ENCODE data around the gene COLEC12. TPM values are rescaled to one million over a fixed set of nuclear protein-coding genes. Genes with fewer than 3 reads are reported as not detected.

Gene COLEC12
- total RNA-seq, 1 donor from 2014 or later = not detected

DNA sequence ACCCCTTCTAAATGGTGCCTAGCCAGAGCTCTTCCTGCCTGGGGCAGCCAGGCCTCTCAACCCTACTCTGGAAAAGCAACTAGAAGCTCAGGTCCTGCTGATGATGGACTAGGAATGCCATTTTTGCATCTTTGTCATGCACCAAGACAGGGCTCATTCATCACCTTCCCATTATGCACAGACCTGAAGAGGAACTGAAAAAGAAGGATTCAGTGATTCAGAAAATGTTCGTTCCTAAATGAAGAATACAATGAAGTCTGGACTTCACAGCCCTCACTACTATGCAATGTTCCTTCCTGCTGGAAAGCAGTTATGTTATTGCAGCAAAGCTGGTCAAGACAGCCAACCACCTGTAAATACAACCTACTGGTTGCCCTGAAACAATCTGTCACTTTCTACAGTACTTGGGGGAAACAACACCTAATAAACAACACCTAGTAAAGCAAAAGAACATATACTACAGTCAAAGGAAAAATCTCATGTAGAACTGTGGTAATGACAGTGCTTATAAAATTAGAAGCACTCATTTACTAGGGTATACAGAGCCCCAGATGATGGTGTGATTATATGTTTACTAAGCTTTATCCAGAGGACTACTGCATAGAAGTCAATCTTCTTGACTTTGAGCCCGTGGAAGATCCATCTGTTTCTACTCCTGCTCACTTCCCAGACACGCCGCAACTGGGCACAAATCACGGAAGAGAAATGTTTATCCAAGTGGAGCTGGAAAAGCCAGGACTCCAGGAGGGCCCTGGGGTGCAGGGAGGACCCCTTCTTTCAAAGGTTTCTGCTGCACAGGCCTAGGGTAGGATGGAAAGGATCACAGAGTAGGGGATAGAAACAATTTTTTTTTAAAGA, 129.5 kb downstream of the COLEC12 start:
- H3K27me3 Mint-ChIP-seq (ENCODE audit: insufficient read depth) = peaks cover 5% of the 10 kb centered on the region
- intact Hi-C loops (cut with micrococcal nuclease) = no loop called here
- no peaks in the 10 kb centered on the region for H3K9me3 Mint-ChIP-seq
- no peaks in the 10 kb centered on the region for H3K4me1 Mint-ChIP-seq (ENCODE audit: low read depth)
- H3K36me3 Mint-ChIP-seq (ENCODE audit: low read depth) = no peaks in the 10 kb centered on the region
- no peak overlapping the region for H3K4me3 Mint-ChIP-seq
- no peak overlapping the region for H3K27ac Mint-ChIP-seq
- DNase-seq (ENCODE audit: low spot score) = no peak

- no peak for DNase-seq (ENCODE audit: low spot score)
- intact Hi-C loops (cut with micrococcal nuclease) = no loop called here
- no peaks in the 10 kb centered on the region for H3K9me3 Mint-ChIP-seq
- no peaks in the 10 kb centered on the region for H3K4me1 Mint-ChIP-seq (ENCODE audit: low read depth)
- H3K27ac Mint-ChIP-seq = no peak overlapping the region
- H3K36me3 Mint-ChIP-seq (ENCODE audit: low read depth) = no peaks in the 10 kb centered on the region
- no peak overlapping the region for H3K4me3 Mint-ChIP-seq
- H3K27me3 Mint-ChIP-seq (ENCODE audit: insufficient read depth) = peaks cover 8% of the 10 kb centered on the region
Measured at GRCh38 chr18:369224-370015, 131.1 kb downstream of the COLEC12 start.

DNA sequence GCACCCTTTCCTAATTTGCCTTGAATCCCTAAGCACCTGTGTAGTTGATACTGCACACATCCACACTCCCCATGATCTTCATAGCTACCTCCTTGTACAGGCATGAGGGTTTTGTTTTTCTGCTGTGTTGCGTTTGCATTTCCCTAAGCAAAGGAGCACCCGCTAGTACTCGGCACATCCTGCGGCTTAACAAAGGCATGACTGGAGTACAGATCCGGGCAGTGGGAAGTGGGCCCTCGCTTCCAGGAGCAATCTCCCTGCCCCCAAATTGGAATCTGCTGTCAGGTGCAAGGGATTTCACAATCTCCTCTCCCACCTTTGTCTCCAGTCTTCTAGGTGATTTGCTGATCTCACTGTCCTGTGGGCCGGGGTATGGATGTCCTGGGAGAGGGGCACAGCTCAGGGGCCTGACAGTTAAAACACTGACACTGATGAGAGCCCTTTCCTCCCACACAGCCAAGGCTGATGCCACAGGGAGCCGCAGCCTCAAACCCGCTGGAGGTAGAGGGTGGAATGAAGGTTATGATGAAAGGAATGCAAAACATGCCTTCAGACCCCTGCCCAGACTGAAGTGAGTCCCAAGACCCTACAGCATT, 133.9 kb downstream of the COLEC12 start:
- H3K27me3 Mint-ChIP-seq (ENCODE audit: insufficient read depth) = peaks cover 9% of the 10 kb centered on the region
- no peak for DNase-seq (ENCODE audit: low spot score)
- intact Hi-C loops (cut with micrococcal nuclease) = no loop called here
- H3K4me1 Mint-ChIP-seq (ENCODE audit: low read depth) = no peaks in the 10 kb centered on the region
- no peaks in the 10 kb centered on the region for H3K36me3 Mint-ChIP-seq (ENCODE audit: low read depth)
- no peaks in the 10 kb centered on the region for H3K9me3 Mint-ChIP-seq
- no peak overlapping the region for H3K4me3 Mint-ChIP-seq
- H3K27ac Mint-ChIP-seq = no peak overlapping the region

- H3K27ac Mint-ChIP-seq = no peak overlapping the region
- no peak for DNase-seq (ENCODE audit: low spot score)
- H3K36me3 Mint-ChIP-seq (ENCODE audit: low read depth) = no peaks in the 10 kb centered on the region
- peaks cover 9% of the 10 kb centered on the region for H3K27me3 Mint-ChIP-seq (ENCODE audit: insufficient read depth)
- H3K4me3 Mint-ChIP-seq = no peak overlapping the region
- no peaks in the 10 kb centered on the region for H3K4me1 Mint-ChIP-seq (ENCODE audit: low read depth)
- intact Hi-C loops (cut with micrococcal nuclease) = no loop called here
- H3K9me3 Mint-ChIP-seq = no peaks in the 10 kb centered on the region
Measured at GRCh38 chr18:365651-366050, 134.8 kb downstream of the COLEC12 start.

DNA sequence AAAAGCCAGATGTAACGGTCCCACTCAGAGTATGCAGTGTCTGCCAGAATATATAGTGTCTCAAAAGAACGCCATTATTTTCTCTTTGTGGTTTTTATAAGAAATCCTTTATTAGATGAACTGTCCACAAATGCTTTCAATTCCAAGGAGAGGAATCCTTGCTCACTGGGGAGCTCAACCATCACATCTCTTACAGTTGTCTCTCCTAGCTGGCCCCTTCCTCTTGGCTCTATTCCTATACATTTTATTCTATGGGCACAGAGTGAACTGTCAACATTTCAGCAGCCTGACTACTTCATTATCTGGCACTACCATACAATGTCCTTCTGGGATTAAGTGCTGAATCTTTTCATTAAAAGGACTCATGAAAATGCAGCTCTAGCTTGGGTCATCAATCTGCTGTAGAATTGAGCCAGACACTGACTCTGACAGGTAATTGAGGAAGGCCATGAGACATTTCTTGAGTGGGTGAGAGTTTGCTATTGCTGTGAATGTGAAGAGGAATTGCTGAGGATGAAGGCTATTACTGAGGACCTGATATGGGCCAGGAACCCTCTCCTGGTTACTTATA, 136.2 kb downstream of the COLEC12 start:
- no peak overlapping the region for H3K4me3 Mint-ChIP-seq
- intact Hi-C loops (cut with micrococcal nuclease) = no loop called here
- no peaks in the 10 kb centered on the region for H3K36me3 Mint-ChIP-seq (ENCODE audit: low read depth)
- H3K27ac Mint-ChIP-seq = no peak overlapping the region
- no peaks in the 10 kb centered on the region for H3K9me3 Mint-ChIP-seq
- H3K4me1 Mint-ChIP-seq (ENCODE audit: low read depth) = no peaks in the 10 kb centered on the region
- peaks cover 9% of the 10 kb centered on the region for H3K27me3 Mint-ChIP-seq (ENCODE audit: insufficient read depth)
- DNase-seq (ENCODE audit: low spot score) = no peak

DNA sequence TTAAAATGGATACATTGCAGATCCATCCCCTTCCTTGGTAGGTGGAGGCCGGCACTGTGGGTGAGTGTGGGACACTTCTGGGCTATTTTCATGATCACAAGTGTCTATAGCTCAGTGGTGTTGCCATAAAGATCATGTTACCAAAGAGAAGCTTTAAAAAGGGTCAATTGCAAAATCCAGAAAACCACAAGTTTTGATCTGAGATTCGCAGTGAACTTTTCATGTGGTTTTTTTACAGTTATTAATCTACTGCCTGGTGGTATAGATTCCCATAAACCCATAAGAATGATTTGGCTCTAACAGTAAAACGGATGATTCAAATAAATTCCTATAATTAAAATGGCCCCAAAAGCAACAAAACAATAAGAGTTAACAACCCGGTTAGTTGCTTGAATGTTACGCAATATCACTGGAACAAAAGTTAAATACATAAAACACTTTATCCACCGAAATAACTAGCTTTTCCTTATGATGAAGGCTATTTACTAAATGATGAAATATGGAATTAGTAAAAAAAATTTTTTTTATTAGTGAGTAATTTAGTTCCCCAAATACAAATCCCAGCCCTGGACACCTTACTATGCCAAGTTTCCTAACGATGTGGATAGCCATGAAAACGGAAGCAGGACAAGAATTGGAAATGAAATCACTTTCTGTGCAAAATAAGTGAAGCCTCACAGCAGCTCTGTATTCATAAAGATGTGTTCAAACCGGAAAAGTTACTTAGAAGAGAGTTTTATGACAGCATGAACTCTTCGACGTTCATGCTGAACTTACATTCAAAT, 137.0 kb downstream of the COLEC12 start:
- Mint-ChIP-seq H3K27me3 (ENCODE audit: insufficient read depth) (peaks cover 6% of the 10 kb centered on the region), H3K4me1 (ENCODE audit: low read depth) (no peaks in the 10 kb centered on the region), H3K36me3 (ENCODE audit: low read depth) (no peaks in the 10 kb centered on the region), H3K4me3 (no peak overlapping the region), H3K27ac (no peak overlapping the region), H3K9me3 (no peaks in the 10 kb centered on the region)
- no peak for DNase-seq (ENCODE audit: low spot score)
- intact Hi-C loops (cut with micrococcal nuclease) = no loop called here

GRCh38 chr18:362311-363290, 137.9 kb downstream of the COLEC12 start:
- intact Hi-C loops (cut with micrococcal nuclease) = no loop called here
- no peaks in the 10 kb centered on the region for H3K9me3 Mint-ChIP-seq

GRCh38 chr18:361941-362310, 138.6 kb downstream of the COLEC12 start:
- Mint-ChIP-seq H3K27ac (no peak overlapping the region), H3K36me3 (ENCODE audit: low read depth) (no peaks in the 10 kb centered on the region), H3K27me3 (ENCODE audit: insufficient read depth) (peaks cover 6% of the 10 kb centered on the region), H3K4me1 (ENCODE audit: low read depth) (no peaks in the 10 kb centered on the region), H3K9me3 (no peaks in the 10 kb centered on the region), H3K4me3 (no peak overlapping the region)
- no peak for DNase-seq (ENCODE audit: low spot score)
- intact Hi-C loops (cut with micrococcal nuclease) = no loop called here

More at GRCh38 chr18:362311-363290, 137.9 kb downstream of the COLEC12 start:
- Mint-ChIP-seq H3K27ac (no peak overlapping the region), H3K36me3 (ENCODE audit: low read depth) (no peaks in the 10 kb centered on the region), H3K27me3 (ENCODE audit: insufficient read depth) (peaks cover 6% of the 10 kb centered on the region), H3K4me3 (no peak overlapping the region), H3K4me1 (ENCODE audit: low read depth) (no peaks in the 10 kb centered on the region)
- DNase-seq (ENCODE audit: low spot score) = no peak

DNA sequence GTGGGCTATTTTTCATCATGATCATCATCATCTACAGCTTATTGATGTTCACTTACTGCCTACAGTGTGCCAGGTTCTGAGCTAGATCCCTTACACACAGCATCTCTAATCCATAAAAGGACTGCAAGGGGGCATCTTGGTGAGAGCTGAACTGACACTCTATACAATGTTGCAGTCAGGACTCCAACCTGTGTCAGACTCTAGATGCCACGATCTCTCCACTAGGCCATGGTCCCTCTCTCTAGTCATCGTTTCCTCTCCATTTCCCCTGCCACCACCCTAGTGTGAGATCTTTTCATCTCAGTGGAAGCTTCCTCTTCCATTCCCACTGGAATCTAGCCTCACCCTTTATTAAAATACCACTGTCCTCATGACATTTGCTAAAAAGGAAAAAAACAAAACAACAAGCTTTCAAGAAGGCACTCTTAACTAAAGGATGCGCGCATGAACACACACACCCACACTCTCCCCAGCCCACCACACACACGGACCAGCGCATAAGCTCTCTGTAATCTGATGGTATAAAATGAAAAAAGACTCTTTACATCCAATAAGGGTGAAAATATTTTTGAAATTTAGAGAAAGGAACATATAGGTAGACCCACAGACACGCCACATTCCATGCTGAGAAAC, 139.3 kb downstream of the COLEC12 start:
- no peak overlapping the region for H3K4me3 Mint-ChIP-seq
- H3K27me3 Mint-ChIP-seq (ENCODE audit: insufficient read depth) = peaks cover 9% of the 10 kb centered on the region
- H3K36me3 Mint-ChIP-seq (ENCODE audit: low read depth) = no peaks in the 10 kb centered on the region
- intact Hi-C loops (cut with micrococcal nuclease) = no loop called here
- H3K4me1 Mint-ChIP-seq (ENCODE audit: low read depth) = no peaks in the 10 kb centered on the region
- H3K9me3 Mint-ChIP-seq = no peaks in the 10 kb centered on the region
- no peak overlapping the region for H3K27ac Mint-ChIP-seq
- DNase-seq (ENCODE audit: low spot score) = no peak

GRCh38 chr18:360676-361075, 139.8 kb downstream of the COLEC12 start:
- H3K27ac Mint-ChIP-seq = no peak overlapping the region

DNA sequence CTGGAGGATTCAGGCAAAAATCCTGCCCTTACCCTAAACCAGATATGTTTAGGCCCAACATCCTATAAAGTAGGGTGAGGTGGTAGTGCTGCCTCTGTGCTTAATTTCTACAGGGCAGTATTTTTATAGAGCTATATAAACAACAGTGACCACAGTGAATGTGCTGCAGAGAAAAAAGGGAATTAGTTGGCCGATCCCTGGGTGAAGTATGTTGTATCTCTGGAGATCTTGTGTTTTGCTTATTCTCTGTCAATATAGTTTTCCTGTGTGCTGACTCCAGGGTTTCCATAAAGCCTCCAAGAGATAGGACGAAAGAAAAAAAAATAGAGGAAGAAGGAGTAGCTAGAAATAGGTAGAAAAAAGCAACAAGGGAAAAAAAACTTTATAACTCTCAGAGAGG, 143.7 kb downstream of the COLEC12 start:
- Mint-ChIP-seq H3K9me3 (no peaks in the 10 kb centered on the region), H3K4me3 (no peak overlapping the region), H3K36me3 (ENCODE audit: low read depth) (no peaks in the 10 kb centered on the region), H3K4me1 (ENCODE audit: low read depth) (no peaks in the 10 kb centered on the region), H3K27ac (no peak overlapping the region), H3K27me3 (ENCODE audit: insufficient read depth) (peaks cover 7% of the 10 kb centered on the region)
- intact Hi-C loops (cut with micrococcal nuclease) = no loop called here
- no peak for DNase-seq (ENCODE audit: low spot score)

More at GRCh38 chr18:360676-361075, 139.8 kb downstream of the COLEC12 start:
- H3K4me1 Mint-ChIP-seq (ENCODE audit: low read depth) = no peaks in the 10 kb centered on the region
- H3K4me3 Mint-ChIP-seq = no peak overlapping the region
- no peak for DNase-seq (ENCODE audit: low spot score)
- intact Hi-C loops (cut with micrococcal nuclease) = no loop called here
- H3K36me3 Mint-ChIP-seq (ENCODE audit: low read depth) = no peaks in the 10 kb centered on the region
- H3K27me3 Mint-ChIP-seq (ENCODE audit: insufficient read depth) = peaks cover 9% of the 10 kb centered on the region
- H3K9me3 Mint-ChIP-seq = no peaks in the 10 kb centered on the region
